Superior temporal gyrus (tissue), 1 donor: ENCODE results near the gene PIGC.

Experiments used
- DNase-seq: peaks from one replicate; pipeline ENCODE4 v3.0.0-alpha.2; 2016; ENCODE audit errors: extremely low spot score

PIGC gene

GRCh38 chr1:172398970-172399755, 44.7 kb downstream of the PIGC start:
- peak; percentile 94 for DNase-seq

DNA sequence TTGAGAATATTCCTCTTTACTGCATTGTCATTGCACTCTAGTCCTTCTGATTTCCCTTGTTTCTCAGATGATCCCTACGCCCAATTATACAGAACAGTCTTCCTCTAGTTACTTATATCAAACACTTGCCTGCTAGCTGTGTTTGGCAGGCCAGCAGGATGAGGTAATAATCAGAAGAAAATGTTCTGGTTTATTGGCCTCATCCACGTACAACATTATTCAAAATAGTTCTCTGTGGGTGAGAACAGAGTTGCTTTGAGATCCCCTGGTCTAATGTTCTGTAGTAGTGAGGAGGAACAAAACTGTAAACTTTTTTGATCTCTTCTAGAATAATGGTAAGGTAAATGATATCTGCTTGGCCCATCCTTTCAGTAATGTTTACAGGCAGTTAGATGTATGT, 45.7 kb downstream of the PIGC start:
- peak; percentile 69 for DNase-seq

GRCh38 chr1:172397633-172398032, 46.2 kb downstream of the PIGC start:
- no peak for DNase-seq

- DNase-seq: no peak
Measured at GRCh38 chr1:172397221-172397620, 46.6 kb downstream of the PIGC start.

DNA sequence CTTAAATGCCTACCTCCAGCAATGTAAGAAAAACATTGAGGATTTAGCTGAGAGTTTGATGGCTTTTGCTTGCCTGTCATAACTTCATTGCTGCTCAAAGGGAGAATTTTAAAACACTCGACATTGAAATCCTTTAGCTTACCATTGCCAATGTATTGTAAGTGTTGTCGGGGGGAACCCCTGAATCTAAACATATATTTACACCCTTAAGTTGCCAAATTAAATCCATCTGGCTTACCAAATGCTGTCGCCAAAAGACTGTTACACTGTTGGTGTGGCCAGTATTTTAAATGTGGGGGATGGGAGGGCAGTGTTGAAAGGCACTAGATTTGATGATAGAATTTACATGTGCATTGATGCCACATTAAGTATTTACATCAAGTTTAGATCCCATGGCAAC, 48.3 kb downstream of the PIGC start:
- DNase-seq: no peak

DNA sequence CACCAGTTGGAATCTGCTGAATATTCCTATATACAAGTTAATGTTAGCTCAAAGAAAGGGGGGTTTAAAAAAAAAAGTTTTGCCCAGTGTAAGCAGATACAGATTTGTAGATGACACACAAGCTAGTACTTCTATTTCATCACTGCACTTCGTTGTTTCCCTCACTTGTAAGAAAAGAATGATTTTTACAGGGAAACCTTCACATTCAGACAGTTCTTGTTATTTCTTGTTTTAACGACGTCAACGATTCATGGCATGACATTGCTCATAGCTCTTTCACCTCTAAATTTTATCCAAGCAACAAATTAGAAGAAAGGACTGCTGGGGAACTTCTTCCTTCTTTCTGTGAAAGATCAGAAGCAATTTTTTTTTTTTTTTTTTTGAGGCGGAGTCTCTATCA, 49.1 kb downstream of the PIGC start:
- DNase-seq: no peak

DNA sequence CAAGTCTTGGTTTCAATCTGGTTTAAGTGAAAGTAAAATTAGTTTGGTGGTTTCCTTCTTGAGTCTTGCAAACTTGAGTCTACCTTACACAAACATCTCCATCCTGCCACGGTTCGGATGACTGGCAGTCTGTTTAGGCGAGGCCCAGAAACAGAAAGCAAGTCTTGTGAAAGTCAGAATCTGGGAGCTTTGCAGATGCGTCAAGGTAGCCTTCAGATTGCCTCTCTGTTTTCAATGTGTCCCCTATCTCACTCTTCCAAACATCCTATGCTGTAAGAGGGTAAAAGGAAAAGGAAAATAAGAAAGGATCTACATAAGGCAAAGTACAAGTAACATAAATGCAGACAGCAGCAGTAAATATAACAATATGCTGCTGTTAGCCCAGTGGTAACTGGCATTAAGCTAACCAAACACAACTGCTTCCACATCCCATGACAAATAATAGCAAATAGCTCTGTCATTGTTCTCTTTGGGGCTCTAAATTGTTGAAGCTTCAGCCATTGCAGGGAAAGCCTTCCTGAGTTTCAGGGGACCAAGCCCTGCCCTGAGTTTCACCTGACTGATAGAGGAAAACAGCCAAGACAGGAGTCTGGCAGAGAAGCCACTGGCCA, 49.6 kb downstream of the PIGC start:
- DNase-seq: peak; percentile 76

- peak; percentile 58 for DNase-seq
Measured at GRCh38 chr1:172393354-172393753, 50.5 kb downstream of the PIGC start.

- no peak for DNase-seq
Measured at GRCh38 chr1:172391976-172392375, 51.9 kb downstream of the PIGC start.
